SHP77 treated with DMSO at 0.1 percent for 48 hours (cell line): Measurements from ENCODE around the gene KCNA5.

Source experiments
- DNase-seq: peaks from one replicate; lab custom pipeline; 2025; lab: John Stamatoyannopoulos, UW

The KCNA5 gene

GRCh38 chr12:5064913-5065490, 21.3 kb downstream of the KCNA5 start:
- DNase-seq, result no peak

- no peak for DNase-seq
Observed at GRCh38 chr12:5066251-5066650, 22.6 kb downstream of the KCNA5 start.

GRCh38 chr12:5068126-5068525, 24.4 kb downstream of the KCNA5 start:
- DNase-seq, result no peak

GRCh38 chr12:5068619-5069018, 24.9 kb downstream of the KCNA5 start:
- DNase-seq, result no peak

GRCh38 chr12:5070090-5070489, 26.4 kb downstream of the KCNA5 start:
- no peak for DNase-seq

GRCh38 chr12:5071496-5071895, 27.8 kb downstream of the KCNA5 start:
- no peak for DNase-seq

- DNase-seq, result no peak
Observed at GRCh38 chr12:5072311-5072710, 28.6 kb downstream of the KCNA5 start.

GRCh38 chr12:5073054-5073453, 29.4 kb downstream of the KCNA5 start:
- DNase-seq, result no peak

GRCh38 chr12:5073853-5074252, 30.2 kb downstream of the KCNA5 start:
- DNase-seq, result no peak

- no peak for DNase-seq
Observed at GRCh38 chr12:5076761-5077160, 33.1 kb downstream of the KCNA5 start.

- DNase-seq, result no peak
Observed at GRCh38 chr12:5078423-5078822, 34.7 kb downstream of the KCNA5 start.

GRCh38 chr12:5081016-5081415, 37.3 kb downstream of the KCNA5 start:
- DNase-seq, result no peak

- no peak for DNase-seq
Observed at GRCh38 chr12:5083955-5084849, 40.5 kb downstream of the KCNA5 start.

- DNase-seq, result no peak
Observed at GRCh38 chr12:5085896-5086295, 42.2 kb downstream of the KCNA5 start.

GRCh38 chr12:5087831-5088554, 44.3 kb downstream of the KCNA5 start:
- no peak for DNase-seq

GRCh38 chr12:5088586-5089264, 45.0 kb downstream of the KCNA5 start:
- no peak for DNase-seq

GRCh38 chr12:5094551-5094950, 50.9 kb downstream of the KCNA5 start:
- DNase-seq, result no peak

GRCh38 chr12:5094986-5095385, 51.3 kb downstream of the KCNA5 start:
- no peak for DNase-seq
